Stimulated activated CD4-positive, alpha-beta T cell treated with anti-CD3 and anti-CD28 coated beads, Interleukin-15, amount 100 ng/mL, for 24 hours (primary cell): Measurements from ENCODE around the gene NEU4.

Experiments used
- DNase-seq: peaks from one replicate; pipeline ENCODE4 v3.0.0-alpha.2; 2020

The NEU4 gene

GRCh38 chr2:241836292-241836691 lies 27.3 kb downstream of the NEU4 start:
- no peak for DNase-seq

- no peak for DNase-seq
These were observed 28.4 kb downstream of the NEU4 start for GRCh38 chr2:241837197-241837965.

- DNase-seq, result no peak
These were observed 32.4 kb downstream of the NEU4 start for GRCh38 chr2:241841181-241842066.

- no peak for DNase-seq
These were observed 33.0 kb downstream of the NEU4 start for GRCh38 chr2:241842067-241842415.

- DNase-seq, result peak; percentile 68
These were observed 33.7 kb downstream of the NEU4 start for GRCh38 chr2:241842620-241843211.

GRCh38 chr2:241843321-241844065 lies 34.5 kb downstream of the NEU4 start:
- no peak for DNase-seq

GRCh38 chr2:241844066-241844728 lies 35.2 kb downstream of the NEU4 start:
- peak; percentile 95 for DNase-seq

- DNase-seq, result no peak
These were observed 36.0 kb downstream of the NEU4 start for GRCh38 chr2:241844831-241845578.

GRCh38 chr2:241846406-241846805 lies 37.4 kb downstream of the NEU4 start:
- no peak for DNase-seq

- DNase-seq, result peak; percentile 21
These were observed 40.0 kb downstream of the NEU4 start for GRCh38 chr2:241848761-241849615.

- DNase-seq, result peak; percentile 15
These were observed 40.9 kb downstream of the NEU4 start for GRCh38 chr2:241849616-241850543.

- DNase-seq, result peak; percentile 6
These were observed 41.7 kb downstream of the NEU4 start for GRCh38 chr2:241850544-241851324.

- DNase-seq, result peak; percentile 2
These were observed 42.5 kb downstream of the NEU4 start for GRCh38 chr2:241851325-241852115.

GRCh38 chr2:241852116-241852980 lies 43.4 kb downstream of the NEU4 start:
- DNase-seq, result peak; percentile 2

GRCh38 chr2:241852981-241853631 lies 44.1 kb downstream of the NEU4 start:
- no peak for DNase-seq
